Chondrocyte (in vitro differentiated cells): ENCODE measurements around the gene PAQR9. TPM values are rescaled to one million over a fixed set of nuclear protein-coding genes. Genes with fewer than 3 reads are reported as not detected.

Source experiments
- DNase-seq: peaks from one replicate; pipeline ENCODE4 v3.0.0; 2021; ENCODE audit warnings: mixed read lengths, low spot score
- H3K27ac Mint-ChIP-seq: one replicate; pipeline ENCODE4 v1.8.0; 2021; ENCODE audit warnings: mild to moderate bottlenecking, moderate library complexity, mixed read lengths; ENCODE audit not compliant: unreplicated experiment
- H3K27me3 Mint-ChIP-seq: 2 replicates; pipeline ENCODE4 v1.8.0; 2021; ENCODE audit warnings: low read depth, mixed read lengths
- H3K36me3 Mint-ChIP-seq: 2 replicates; pipeline ENCODE4 v1.8.0; 2021; ENCODE audit warnings: low read depth, mixed read lengths
- H3K4me1 Mint-ChIP-seq: 2 replicates; pipeline ENCODE4 v1.8.0; 2021; ENCODE audit warnings: low read depth, mild to moderate bottlenecking, mixed read lengths
- H3K4me3 Mint-ChIP-seq: one replicate; pipeline ENCODE4 v1.8.0; 2021; ENCODE audit warnings: mild to moderate bottlenecking, moderate library complexity, mixed read lengths; ENCODE audit not compliant: unreplicated experiment
- H3K9me3 Mint-ChIP-seq: 2 replicates; pipeline ENCODE4 v1.8.0; 2021; ENCODE audit warnings: low read depth, mixed read lengths
- CTCF ChIP-seq: fragments of 200-600 bp; sonication (generic); IDR thresholded peaks from 2 replicates; pipeline ENCODE4 v1.5.0; 2021; ENCODE audit warnings: antibody characterized with exemption, mild to moderate bottlenecking, moderate library complexity
- total RNA-seq: library from RNA; stranded (reverse); gene quantifications from 3 replicates; pipeline ENCODE4 v1.2.1, GENCODE V29; 2021

The PAQR9 gene
- total RNA-seq, 1 donor from 2014 or later, result not detected

GRCh38 chr3:142963234-142963515 is 299 bp downstream of the PAQR9 start:
- Mint-ChIP-seq H3K36me3 (peaks cover 2% of the 10 kb centered on the region), H3K27me3 (peaks cover 39% of the 10 kb centered on the region), H3K9me3 (no peaks in the 10 kb centered on the region), H3K27ac (no peak overlapping the region), H3K4me1 (peaks cover 4% of the 10 kb centered on the region), H3K4me3 (peak overlapping the region; percentile 59)
- TF ChIP-seq CTCF, result peak; percentile 18
- no peak for DNase-seq

GRCh38 chr3:142962520-142963233 is 797 bp downstream of the PAQR9 start:
- no peak for TF ChIP-seq CTCF
- H3K9me3 Mint-ChIP-seq, result no peaks in the 10 kb centered on the region
- H3K27ac Mint-ChIP-seq, result no peak overlapping the region
- peaks cover 4% of the 10 kb centered on the region for H3K4me1 Mint-ChIP-seq
- peak; percentile 92 for DNase-seq
- H3K4me3 Mint-ChIP-seq, result peak overlapping the region; percentile 59
- H3K36me3 Mint-ChIP-seq, result peaks cover 2% of the 10 kb centered on the region
- H3K27me3 Mint-ChIP-seq, result peaks cover 39% of the 10 kb centered on the region

- Mint-ChIP-seq H3K36me3 (peaks cover 2% of the 10 kb centered on the region), H3K27ac (no peak overlapping the region), H3K9me3 (no peaks in the 10 kb centered on the region), H3K4me3 (peak overlapping the region; percentile 59), H3K4me1 (peaks cover 4% of the 10 kb centered on the region), H3K27me3 (peaks cover 42% of the 10 kb centered on the region)
- no peak for DNase-seq
- no peak for TF ChIP-seq CTCF
Observed at GRCh38 chr3:142962175-142962519, 1.3 kb downstream of the PAQR9 start.

GRCh38 chr3:142961539-142961938 is 1.9 kb downstream of the PAQR9 start:
- Mint-ChIP-seq H3K27me3 (peaks cover 39% of the 10 kb centered on the region), H3K9me3 (no peaks in the 10 kb centered on the region), H3K27ac (no peak overlapping the region), H3K4me1 (peaks cover 4% of the 10 kb centered on the region), H3K36me3 (peaks cover 2% of the 10 kb centered on the region), H3K4me3 (no peak overlapping the region)
- TF ChIP-seq CTCF, result no peak
- DNase-seq, result no peak

- Mint-ChIP-seq H3K9me3 (no peaks in the 10 kb centered on the region), H3K4me1 (peaks cover 4% of the 10 kb centered on the region), H3K27me3 (peaks cover 37% of the 10 kb centered on the region), H3K27ac (no peak overlapping the region), H3K36me3 (peaks cover 2% of the 10 kb centered on the region), H3K4me3 (no peak overlapping the region)
- no peak for DNase-seq
- TF ChIP-seq CTCF, result no peak
Observed at GRCh38 chr3:142960322-142960850, 3.1 kb downstream of the PAQR9 start.
